NK-92 (cell line): ENCODE data around the gene FGF23.

Source experiments
- DNase-seq: peaks from one replicate; lab custom pipeline; 2025; ENCODE audit not compliant: unreplicated experiment; lab: John Stamatoyannopoulos, UW

FGF23 gene

DNA sequence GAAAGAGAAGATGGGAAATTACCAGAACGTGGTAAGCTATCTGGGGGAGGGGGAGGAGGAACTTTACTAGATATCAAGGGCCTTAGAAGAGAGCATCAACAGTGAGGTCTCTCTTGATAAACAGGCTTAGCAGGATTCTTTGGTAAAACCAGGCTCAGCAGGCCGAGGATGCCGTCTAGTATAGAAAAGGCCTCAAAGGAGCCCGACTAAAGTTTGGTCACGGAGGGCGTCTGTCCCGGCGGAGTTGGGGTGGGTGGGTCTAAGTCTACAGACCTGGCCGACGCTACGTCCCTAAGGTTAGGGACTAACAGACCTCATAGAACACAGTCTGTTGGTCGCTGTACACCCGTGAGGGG lies 59.0 kb downstream of the FGF23 start:
- no peak for DNase-seq
